ENCODE measurements around the gene SMIM14.
"Not testable (repeated sequence)": the region's sequence is repeated elsewhere in the genome, so short reads cannot be mapped to it uniquely, and the experiment has no call there.

The SMIM14 gene

GRCh38 chr4:39569209-39569608, 69.5 kb downstream of the SMIM14 start:
- no peak overlapping the region for H3K27ac ChIP-seq (ENCODE audit: insufficient read depth, low read length, poor library complexity, severe bottlenecking)

GRCh38 chr4:39568805-39569204, 69.9 kb downstream of the SMIM14 start:
- Histone ChIP-seq H3K36me3 (ENCODE audit: control insufficient read depth, insufficient read depth, low read length) (no peaks in the 10 kb centered on the region), H3K27ac (ENCODE audit: insufficient read depth, low read length, poor library complexity, severe bottlenecking) (no peak overlapping the region), H3K27me3 (replicated peaks; ENCODE audit: control insufficient read depth, insufficient read depth, low read length, poor library complexity, severe bottlenecking) (no peaks in the 10 kb centered on the region), H3K4me1 (ENCODE audit: control insufficient read depth, insufficient read depth, low read length, poor library complexity, severe bottlenecking) (no peaks in the 10 kb centered on the region), H3K9me3 (ENCODE audit: control insufficient read depth, low read length) (no peaks in the 10 kb centered on the region), H3K4me3 (ENCODE audit: insufficient read depth, low read depth, low read length, poor library complexity, severe bottlenecking) (no peak overlapping the region)
- DNase-seq: no peak

More at GRCh38 chr4:39569209-39569608, 69.5 kb downstream of the SMIM14 start:
- Histone ChIP-seq H3K36me3 (ENCODE audit: control insufficient read depth, insufficient read depth, low read length) (no peaks in the 10 kb centered on the region), H3K4me1 (ENCODE audit: control insufficient read depth, insufficient read depth, low read length, poor library complexity, severe bottlenecking) (no peaks in the 10 kb centered on the region), H3K27me3 (replicated peaks; ENCODE audit: control insufficient read depth, insufficient read depth, low read length, poor library complexity, severe bottlenecking) (no peaks in the 10 kb centered on the region), H3K9me3 (ENCODE audit: control insufficient read depth, low read length) (no peaks in the 10 kb centered on the region), H3K4me3 (ENCODE audit: insufficient read depth, low read depth, low read length, poor library complexity, severe bottlenecking) (no peak overlapping the region)
- no peak for DNase-seq

GRCh38 chr4:39565878-39566600, 72.6 kb downstream of the SMIM14 start:
- no peak overlapping the region for H3K27ac ChIP-seq (ENCODE audit: insufficient read depth, low read length, poor library complexity, severe bottlenecking)
- H3K4me3 ChIP-seq (ENCODE audit: insufficient read depth, low read depth, low read length, poor library complexity, severe bottlenecking): no peak overlapping the region
- no peaks in the 10 kb centered on the region for H3K36me3 ChIP-seq (ENCODE audit: control insufficient read depth, insufficient read depth, low read length)
- no peaks in the 10 kb centered on the region for H3K9me3 ChIP-seq (ENCODE audit: control insufficient read depth, low read length)
- H3K27me3 ChIP-seq (replicated peaks; ENCODE audit: control insufficient read depth, insufficient read depth, low read length, poor library complexity, severe bottlenecking): no peaks in the 10 kb centered on the region
- H3K4me1 ChIP-seq (ENCODE audit: control insufficient read depth, insufficient read depth, low read length, poor library complexity, severe bottlenecking): no peaks in the 10 kb centered on the region
- DNase-seq: no peak

GRCh38 chr4:39563346-39563847, 75.3 kb downstream of the SMIM14 start:
- Histone ChIP-seq H3K27me3 (replicated peaks; ENCODE audit: control insufficient read depth, insufficient read depth, low read length, poor library complexity, severe bottlenecking) (no peaks in the 10 kb centered on the region), H3K27ac (ENCODE audit: insufficient read depth, low read length, poor library complexity, severe bottlenecking) (no peak overlapping the region)

GRCh38 chr4:39562792-39563191, 75.9 kb downstream of the SMIM14 start:
- no peaks in the 10 kb centered on the region for H3K9me3 ChIP-seq (ENCODE audit: control insufficient read depth, low read length)
- no peaks in the 10 kb centered on the region for H3K36me3 ChIP-seq (ENCODE audit: control insufficient read depth, insufficient read depth, low read length)
- no peak overlapping the region for H3K27ac ChIP-seq (ENCODE audit: insufficient read depth, low read length, poor library complexity, severe bottlenecking)
- H3K4me1 ChIP-seq (ENCODE audit: control insufficient read depth, insufficient read depth, low read length, poor library complexity, severe bottlenecking): no peaks in the 10 kb centered on the region
- no peak overlapping the region for H3K4me3 ChIP-seq (ENCODE audit: insufficient read depth, low read depth, low read length, poor library complexity, severe bottlenecking)
- no peak for DNase-seq
- H3K27me3 ChIP-seq (replicated peaks; ENCODE audit: control insufficient read depth, insufficient read depth, low read length, poor library complexity, severe bottlenecking): no peaks in the 10 kb centered on the region

More at GRCh38 chr4:39563346-39563847, 75.3 kb downstream of the SMIM14 start:
- no peak overlapping the region for H3K4me3 ChIP-seq (ENCODE audit: insufficient read depth, low read depth, low read length, poor library complexity, severe bottlenecking)
- H3K36me3 ChIP-seq (ENCODE audit: control insufficient read depth, insufficient read depth, low read length): no peaks in the 10 kb centered on the region
- H3K9me3 ChIP-seq (ENCODE audit: control insufficient read depth, low read length): no peaks in the 10 kb centered on the region
- DNase-seq: no peak
- H3K4me1 ChIP-seq (ENCODE audit: control insufficient read depth, insufficient read depth, low read length, poor library complexity, severe bottlenecking): no peaks in the 10 kb centered on the region

GRCh38 chr4:39559626-39560025, 79.0 kb downstream of the SMIM14 start:
- no peaks in the 10 kb centered on the region for H3K4me1 ChIP-seq (ENCODE audit: control insufficient read depth, insufficient read depth, low read length, poor library complexity, severe bottlenecking)
- H3K27ac ChIP-seq (ENCODE audit: insufficient read depth, low read length, poor library complexity, severe bottlenecking): no peak overlapping the region
- no peaks in the 10 kb centered on the region for H3K9me3 ChIP-seq (ENCODE audit: control insufficient read depth, low read length)
- H3K27me3 ChIP-seq (replicated peaks; ENCODE audit: control insufficient read depth, insufficient read depth, low read length, poor library complexity, severe bottlenecking): no peaks in the 10 kb centered on the region
- no peak overlapping the region for H3K4me3 ChIP-seq (ENCODE audit: insufficient read depth, low read depth, low read length, poor library complexity, severe bottlenecking)
- no peak for DNase-seq
- peaks cover 3% of the 10 kb centered on the region for H3K36me3 ChIP-seq (ENCODE audit: control insufficient read depth, insufficient read depth, low read length)

- no peak overlapping the region for H3K27ac ChIP-seq (ENCODE audit: insufficient read depth, low read length, poor library complexity, severe bottlenecking)
- H3K4me3 ChIP-seq (ENCODE audit: insufficient read depth, low read depth, low read length, poor library complexity, severe bottlenecking): no peak overlapping the region
- H3K4me1 ChIP-seq (ENCODE audit: control insufficient read depth, insufficient read depth, low read length, poor library complexity, severe bottlenecking): no peaks in the 10 kb centered on the region
- no peaks in the 10 kb centered on the region for H3K9me3 ChIP-seq (ENCODE audit: control insufficient read depth, low read length)
- no peaks in the 10 kb centered on the region for H3K27me3 ChIP-seq (replicated peaks; ENCODE audit: control insufficient read depth, insufficient read depth, low read length, poor library complexity, severe bottlenecking)
- no peak for DNase-seq
- H3K36me3 ChIP-seq (ENCODE audit: control insufficient read depth, insufficient read depth, low read length): peaks cover 3% of the 10 kb centered on the region
Measured at GRCh38 chr4:39555472-39555871, 83.2 kb downstream of the SMIM14 start.

GRCh38 chr4:39548425-39549067, 90.1 kb downstream of the SMIM14 start:
- Histone ChIP-seq H3K27me3 (replicated peaks; ENCODE audit: control insufficient read depth, insufficient read depth, low read length, poor library complexity, severe bottlenecking) (no peaks in the 10 kb centered on the region), H3K36me3 (ENCODE audit: control insufficient read depth, insufficient read depth, low read length) (no peaks in the 10 kb centered on the region), H3K4me3 (ENCODE audit: insufficient read depth, low read depth, low read length, poor library complexity, severe bottlenecking) (no peak overlapping the region), H3K27ac (ENCODE audit: insufficient read depth, low read length, poor library complexity, severe bottlenecking) (no peak overlapping the region), H3K9me3 (ENCODE audit: control insufficient read depth, low read length) (no peaks in the 10 kb centered on the region), H3K4me1 (ENCODE audit: control insufficient read depth, insufficient read depth, low read length, poor library complexity, severe bottlenecking) (no peaks in the 10 kb centered on the region)
- DNase-seq: no peak

GRCh38 chr4:39544580-39545315, 93.9 kb downstream of the SMIM14 start:
- H3K27me3 ChIP-seq (replicated peaks; ENCODE audit: control insufficient read depth, insufficient read depth, low read length, poor library complexity, severe bottlenecking): no peaks in the 10 kb centered on the region
- no peaks in the 10 kb centered on the region for H3K9me3 ChIP-seq (ENCODE audit: control insufficient read depth, low read length)
- DNase-seq: no peak
- H3K36me3 ChIP-seq (ENCODE audit: control insufficient read depth, insufficient read depth, low read length): no peaks in the 10 kb centered on the region
- H3K27ac ChIP-seq (ENCODE audit: insufficient read depth, low read length, poor library complexity, severe bottlenecking): no peak overlapping the region
- H3K4me3 ChIP-seq (ENCODE audit: insufficient read depth, low read depth, low read length, poor library complexity, severe bottlenecking): no peak overlapping the region
- no peaks in the 10 kb centered on the region for H3K4me1 ChIP-seq (ENCODE audit: control insufficient read depth, insufficient read depth, low read length, poor library complexity, severe bottlenecking)

GRCh38 chr4:39544080-39544479, 94.6 kb downstream of the SMIM14 start:
- H3K4me3 ChIP-seq (ENCODE audit: insufficient read depth, low read depth, low read length, poor library complexity, severe bottlenecking); H3K9me3 ChIP-seq (ENCODE audit: control insufficient read depth, low read length); DNase-seq; H3K27me3 ChIP-seq (replicated peaks; ENCODE audit: control insufficient read depth, insufficient read depth, low read length, poor library complexity, severe bottlenecking); H3K36me3 ChIP-seq (ENCODE audit: control insufficient read depth, insufficient read depth, low read length); H3K27ac ChIP-seq (ENCODE audit: insufficient read depth, low read length, poor library complexity, severe bottlenecking); H3K4me1 ChIP-seq (ENCODE audit: control insufficient read depth, insufficient read depth, low read length, poor library complexity, severe bottlenecking): not testable (repeated sequence)

Measured in effector memory CD4-positive, alpha-beta T cell (primary cell).